GM12878 (cell line): ENCODE results near the gene EFHD1. TPM values are rescaled to one million over a fixed set of nuclear protein-coding genes. Genes with fewer than 3 reads are reported as not detected.

Experiments used
- ASH2L ChIP-seq: fragments of 300-600, 200-600 bp; sonication (generic); IDR thresholded peaks from 2 replicates; pipeline ENCODE4 v1.6.1; 2017; ENCODE audit warnings: low read depth, mild to moderate bottlenecking, borderline replicate concordance
- BRCA1 ChIP-seq: IDR thresholded peaks from 2 replicates; pipeline ENCODE4 v1.6.1; 2011; ENCODE audit warnings: low read depth, low read length, improper control_type of control experiment
- CREB1 ChIP-seq: IDR thresholded peaks from 2 replicates; pipeline ENCODE4 v1.6.1; 2012; ENCODE audit warnings: low read depth, mild to moderate bottlenecking, inconsistent platforms
- FOS ChIP-seq: IDR thresholded peaks from 3 replicates; pipeline ENCODE4 v1.6.1; 2011; ENCODE audit warnings: borderline replicate concordance; ENCODE audit not compliant: insufficient read length; ENCODE audit errors: extremely low read depth
- FOXM1 ChIP-seq: IDR thresholded peaks from 2 replicates; pipeline ENCODE4 v1.6.1; 2012; ENCODE audit warnings: low read depth, mild to moderate bottlenecking, inconsistent platforms, low read length, moderate library complexity
- MXI1 ChIP-seq: fragments of 150-350 bp; IDR thresholded peaks from 2 replicates; pipeline ENCODE4 v1.6.1; 2011; ENCODE audit warnings: low read depth, mild to moderate bottlenecking, inconsistent platforms, low read length, improper control_type of control experiment
- NFIC ChIP-seq: IDR thresholded peaks from 2 replicates; pipeline ENCODE4 v1.6.1; 2012; ENCODE audit warnings: low read depth, mild to moderate bottlenecking, inconsistent platforms, low read length, moderate library complexity
- PAX5 ChIP-seq: IDR thresholded peaks from 2 replicates; pipeline ENCODE4 v1.6.1; 2011; ENCODE audit warnings: low read depth, low read length, borderline replicate concordance
- POLR2AphosphoS2 ChIP-seq: IDR thresholded peaks from 2 replicates; pipeline ENCODE4 v1.6.1; 2011; ENCODE audit warnings: low read depth, mild to moderate bottlenecking, low read length, improper control_type of control experiment, moderate library complexity
- RCOR1 ChIP-seq: conservative IDR thresholded peaks from 2 replicates; pipeline ENCODE4 v1.6.1; 2012; ENCODE audit warnings: low read depth, low read length, improper control_type of control experiment
- STAT3 ChIP-seq: IDR thresholded peaks from 2 replicates; pipeline ENCODE4 v1.6.1; 2011; ENCODE audit warnings: low read depth, low read length, improper control_type of control experiment
- polyA plus RNA-seq, 11 experiments: library from polyadenylated mRNA; depleted of rRNA in 4 of 11; unstranded in 6 of 11; stranded (reverse) in 5 of 11; fragments of >200 nt; fragmentation: Nextera tagmentation in 4 of 11; fragmentation: Illumina TruSeq in 1 of 11; extraction: Ambion mirVana in 4 of 11; extraction: Trizol in 1 of 11; gene quantifications; 1 replicate in 1 of 11; 2 replicates in 10 of 11; pipeline versions ENCODE4 v1.2.1 to v1.2.3, GENCODE V29; 2011 to 2016; ENCODE audit warnings: inconsistent platforms in 2 of 11, missing spikeins in 2 of 11, low read depth in 1 of 11
- total RNA-seq, 4 experiments: library from RNA; depleted of rRNA in 3 of 4; stranded (reverse); fragments of >200 nt in 3 of 4; fragmentation: Illumina TruSeq in 1 of 4; extraction: Trizol in 1 of 4; gene quantifications; 2 replicates each; pipeline versions ENCODE4 v1.2.1 to v1.2.3, GENCODE V29; 2013 to 2021
- TF ChIP-seq, protein P1 (sequence below): fragments of 450-650 bp; formaldehyde crosslinking; IDR thresholded peaks from 2 replicates; pipeline ENCODE4 v1.4.0; 2020; ENCODE audit warnings: mild to moderate bottlenecking, moderate library complexity
- TF ChIP-seq, protein P2 (sequence below): IDR thresholded peaks from 2 replicates; pipeline ENCODE4 v1.6.1; 2011; ENCODE audit warnings: low read depth, mild to moderate bottlenecking, low read length, moderate library complexity, borderline replicate concordance; ENCODE audit errors: extremely low read depth
- TF ChIP-seq, protein P3 (sequence below): IDR thresholded peaks from 2 replicates; pipeline ENCODE4 v1.6.1; 2012; ENCODE audit warnings: improper control_type of control experiment, low read depth, low read length; ENCODE audit not compliant: insufficient replicate concordance

Gene EFHD1
- total and polyA plus RNA-seq, 10 of the 15 experiments (the other 5 are each of a cell fraction or from before 2014, with no cell fraction given): 0.07 TPM; not detected in 9

DNA sequence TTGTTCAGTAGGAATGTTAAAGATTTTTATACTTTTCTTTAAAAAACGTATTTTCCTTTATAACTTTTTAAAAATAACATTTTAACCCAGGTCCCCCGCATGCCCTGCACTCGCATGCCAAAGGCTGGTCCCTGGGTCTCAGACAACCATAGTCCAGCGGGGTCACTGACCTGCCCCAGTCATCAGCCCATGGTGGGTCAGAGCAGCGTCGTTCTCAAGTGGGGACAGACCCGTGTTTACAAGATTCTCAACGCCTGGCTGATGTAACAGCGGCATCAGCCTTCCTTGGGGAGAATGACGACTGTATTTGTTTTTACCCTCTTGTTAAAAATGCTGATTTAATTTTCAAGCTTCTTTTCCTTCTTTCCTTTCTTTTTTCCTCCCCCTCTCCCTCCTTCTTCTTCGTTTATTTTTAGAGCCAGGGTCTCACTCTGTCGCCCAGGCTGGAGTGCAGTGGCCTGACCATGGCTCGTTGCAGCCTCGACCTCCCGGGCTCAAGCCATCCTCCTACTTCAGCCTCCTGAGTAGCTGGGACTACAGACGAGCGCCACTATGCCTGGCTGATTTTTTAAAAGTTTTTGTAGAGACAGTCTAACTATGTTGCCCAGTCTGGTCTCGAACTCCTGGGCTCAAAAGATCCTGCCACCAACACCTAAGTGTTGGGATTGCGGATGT, 1.0 kb upstream of the EFHD1 start (continued):
- TF ChIP-seq NFIC (no peak), FOS (no peak), ASH2L (no peak), POLR2AphosphoS2 (no peak), MXI1 (no peak), STAT3 (no peak), RCOR1 (no peak), CREB1 (no peak), BRCA1 (no peak), FOXM1 (no peak), PAX5 (no peak)
- TF ChIP-seq, protein P1, sequence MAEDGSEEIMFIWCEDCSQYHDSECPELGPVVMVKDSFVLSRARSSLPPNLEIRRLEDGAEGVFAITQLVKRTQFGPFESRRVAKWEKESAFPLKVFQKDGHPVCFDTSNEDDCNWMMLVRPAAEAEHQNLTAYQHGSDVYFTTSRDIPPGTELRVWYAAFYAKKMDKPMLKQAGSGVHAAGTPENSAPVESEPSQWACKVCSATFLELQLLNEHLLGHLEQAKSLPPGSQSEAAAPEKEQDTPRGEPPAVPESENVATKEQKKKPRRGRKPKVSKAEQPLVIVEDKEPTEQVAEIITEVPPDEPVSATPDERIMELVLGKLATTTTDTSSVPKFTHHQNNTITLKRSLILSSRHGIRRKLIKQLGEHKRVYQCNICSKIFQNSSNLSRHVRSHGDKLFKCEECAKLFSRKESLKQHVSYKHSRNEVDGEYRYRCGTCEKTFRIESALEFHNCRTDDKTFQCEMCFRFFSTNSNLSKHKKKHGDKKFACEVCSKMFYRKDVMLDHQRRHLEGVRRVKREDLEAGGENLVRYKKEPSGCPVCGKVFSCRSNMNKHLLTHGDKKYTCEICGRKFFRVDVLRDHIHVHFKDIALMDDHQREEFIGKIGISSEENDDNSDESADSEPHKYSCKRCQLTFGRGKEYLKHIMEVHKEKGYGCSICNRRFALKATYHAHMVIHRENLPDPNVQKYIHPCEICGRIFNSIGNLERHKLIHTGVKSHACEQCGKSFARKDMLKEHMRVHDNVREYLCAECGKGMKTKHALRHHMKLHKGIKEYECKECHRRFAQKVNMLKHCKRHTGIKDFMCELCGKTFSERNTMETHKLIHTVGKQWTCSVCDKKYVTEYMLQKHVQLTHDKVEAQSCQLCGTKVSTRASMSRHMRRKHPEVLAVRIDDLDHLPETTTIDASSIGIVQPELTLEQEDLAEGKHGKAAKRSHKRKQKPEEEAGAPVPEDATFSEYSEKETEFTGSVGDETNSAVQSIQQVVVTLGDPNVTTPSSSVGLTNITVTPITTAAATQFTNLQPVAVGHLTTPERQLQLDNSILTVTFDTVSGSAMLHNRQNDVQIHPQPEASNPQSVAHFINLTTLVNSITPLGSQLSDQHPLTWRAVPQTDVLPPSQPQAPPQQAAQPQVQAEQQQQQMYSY: no peak
- TF ChIP-seq, protein P2, sequence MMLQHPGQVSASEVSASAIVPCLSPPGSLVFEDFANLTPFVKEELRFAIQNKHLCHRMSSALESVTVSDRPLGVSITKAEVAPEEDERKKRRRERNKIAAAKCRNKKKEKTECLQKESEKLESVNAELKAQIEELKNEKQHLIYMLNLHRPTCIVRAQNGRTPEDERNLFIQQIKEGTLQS: no peak
- TF ChIP-seq, protein P3, sequence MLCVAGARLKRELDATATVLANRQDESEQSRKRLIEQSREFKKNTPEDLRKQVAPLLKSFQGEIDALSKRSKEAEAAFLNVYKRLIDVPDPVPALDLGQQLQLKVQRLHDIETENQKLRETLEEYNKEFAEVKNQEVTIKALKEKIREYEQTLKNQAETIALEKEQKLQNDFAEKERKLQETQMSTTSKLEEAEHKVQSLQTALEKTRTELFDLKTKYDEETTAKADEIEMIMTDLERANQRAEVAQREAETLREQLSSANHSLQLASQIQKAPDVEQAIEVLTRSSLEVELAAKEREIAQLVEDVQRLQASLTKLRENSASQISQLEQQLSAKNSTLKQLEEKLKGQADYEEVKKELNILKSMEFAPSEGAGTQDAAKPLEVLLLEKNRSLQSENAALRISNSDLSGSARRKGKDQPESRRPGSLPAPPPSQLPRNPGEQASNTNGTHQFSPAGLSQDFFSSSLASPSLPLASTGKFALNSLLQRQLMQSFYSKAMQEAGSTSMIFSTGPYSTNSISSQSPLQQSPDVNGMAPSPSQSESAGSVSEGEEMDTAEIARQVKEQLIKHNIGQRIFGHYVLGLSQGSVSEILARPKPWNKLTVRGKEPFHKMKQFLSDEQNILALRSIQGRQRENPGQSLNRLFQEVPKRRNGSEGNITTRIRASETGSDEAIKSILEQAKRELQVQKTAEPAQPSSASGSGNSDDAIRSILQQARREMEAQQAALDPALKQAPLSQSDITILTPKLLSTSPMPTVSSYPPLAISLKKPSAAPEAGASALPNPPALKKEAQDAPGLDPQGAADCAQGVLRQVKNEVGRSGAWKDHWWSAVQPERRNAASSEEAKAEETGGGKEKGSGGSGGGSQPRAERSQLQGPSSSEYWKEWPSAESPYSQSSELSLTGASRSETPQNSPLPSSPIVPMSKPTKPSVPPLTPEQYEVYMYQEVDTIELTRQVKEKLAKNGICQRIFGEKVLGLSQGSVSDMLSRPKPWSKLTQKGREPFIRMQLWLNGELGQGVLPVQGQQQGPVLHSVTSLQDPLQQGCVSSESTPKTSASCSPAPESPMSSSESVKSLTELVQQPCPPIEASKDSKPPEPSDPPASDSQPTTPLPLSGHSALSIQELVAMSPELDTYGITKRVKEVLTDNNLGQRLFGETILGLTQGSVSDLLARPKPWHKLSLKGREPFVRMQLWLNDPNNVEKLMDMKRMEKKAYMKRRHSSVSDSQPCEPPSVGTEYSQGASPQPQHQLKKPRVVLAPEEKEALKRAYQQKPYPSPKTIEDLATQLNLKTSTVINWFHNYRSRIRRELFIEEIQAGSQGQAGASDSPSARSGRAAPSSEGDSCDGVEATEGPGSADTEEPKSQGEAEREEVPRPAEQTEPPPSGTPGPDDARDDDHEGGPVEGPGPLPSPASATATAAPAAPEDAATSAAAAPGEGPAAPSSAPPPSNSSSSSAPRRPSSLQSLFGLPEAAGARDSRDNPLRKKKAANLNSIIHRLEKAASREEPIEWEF: no peak
- TF ChIP-seq, all 136 proteins: peak for 0
